ENCODE data around the gene ZNF630.

GRCh38 chrX:48035891-48036290 lies 35.5 kb downstream of the ZNF630 start:
- TF ChIP-seq CTCF (IDR thresholded peaks at IDR 0.05) (no peak), POLR2A (IDR thresholded peaks at IDR 0.05) (no peak)
